Vein endothelial cell (primary cell): ENCODE measurements around the gene MEST. TPM values are rescaled to one million over a fixed set of nuclear protein-coding genes. Genes with fewer than 3 reads are reported as not detected.

Experiments used
- small RNA-seq: library from RNA; depleted of rRNA; stranded (forward); fragments of <200 nt; gene quantifications from one replicate; pipeline ENCODE3, GENCODE V24; 2012
- total RNA-seq: library from RNA; depleted of rRNA; stranded (reverse); fragments of >200 nt; gene quantifications from 2 replicates; pipeline ENCODE4 v1.2.3, GENCODE V29; 2012

The MEST gene
- 7.2 and 11.4 TPM in 2 replicates for total RNA-seq

GRCh38 chr7:130491841-130492522, at the start of gene MEST:
MEST (plus strand) TSS chr7:130492085; CDS start chr7:130492314, 229 bp downstream.

Small RNA genes lying within 50 kb of the gene (small RNA-seq; reads per million reads assigned to genes)
- gene MIR335 = not detected
- not detected for gene RF02148
- not detected for gene RF02149
- not detected for gene RF02150

Other genes with a start within 250 kb of the MEST start
- gene CPA2, start 225.2 kb upstream of the MEST start, total RNA-seq = not detected in 2 replicates
- gene CPA4, start 198.9 kb upstream of the MEST start, total RNA-seq = 0.29 and 0.65 TPM in 2 replicates
- gene CPA5, start 147.3 kb upstream of the MEST start, total RNA-seq = not detected in 2 replicates
- gene CPA1, start 111.6 kb upstream of the MEST start, total RNA-seq = not detected in 2 replicates
- gene CEP41, start 51.1 kb upstream of the MEST start, total RNA-seq = 12.7 and 14.4 TPM in 2 replicates
- 35.3 and 37.1 TPM in 2 replicates for gene COPG2, start 176.7 kb downstream of the MEST start, total RNA-seq
- gene TSGA13, start 194.5 kb downstream of the MEST start, total RNA-seq = not detected in 2 replicates
- not detected in 2 replicates for gene KLF14, start 242.1 kb downstream of the MEST start, total RNA-seq